Raji (cell line): ENCODE results near the gene PRKCH.

Experiments used
- POLR2A ChIP-seq: IDR thresholded peaks from 2 replicates; pipeline ENCODE4 v1.6.1; 2011; ENCODE audit warnings: low read depth, low read length, control low read depth; ENCODE audit not compliant: insufficient read depth

The PRKCH gene

GRCh38 chr14:61296719-61297502 lies 24.5 kb upstream of the PRKCH start:
- TF ChIP-seq POLR2A = no peak

GRCh38 chr14:61297581-61297980 lies 23.8 kb upstream of the PRKCH start:
- no peak for TF ChIP-seq POLR2A

- no peak for TF ChIP-seq POLR2A
These were observed 22.6 kb upstream of the PRKCH start for GRCh38 chr14:61298824-61299223.

GRCh38 chr14:61300209-61300608 lies 21.2 kb upstream of the PRKCH start:
- no peak for TF ChIP-seq POLR2A

- TF ChIP-seq POLR2A = no peak
These were observed 20.6 kb upstream of the PRKCH start for GRCh38 chr14:61300754-61301153.

GRCh38 chr14:61304688-61305087 lies 16.7 kb upstream of the PRKCH start:
- no peak for TF ChIP-seq POLR2A

GRCh38 chr14:61308198-61308597 lies 13.2 kb upstream of the PRKCH start:
- no peak for TF ChIP-seq POLR2A

GRCh38 chr14:61315313-61315712 lies 6.1 kb upstream of the PRKCH start:
- no peak for TF ChIP-seq POLR2A

GRCh38 chr14:61319086-61319485 lies 2.3 kb upstream of the PRKCH start:
- TF ChIP-seq POLR2A = no peak

- no peak for TF ChIP-seq POLR2A
These were observed 1.7 kb upstream of the PRKCH start for GRCh38 chr14:61319706-61320105.

GRCh38 chr14:61320806-61321384 lies 484 bp upstream of the PRKCH start:
- TF ChIP-seq POLR2A = no peak

- TF ChIP-seq POLR2A = no peak
These were observed 826 bp downstream of the PRKCH start for GRCh38 chr14:61322011-61322798.

- TF ChIP-seq POLR2A = no peak
These were observed 1.5 kb downstream of the PRKCH start for GRCh38 chr14:61322799-61323290.

- no peak for TF ChIP-seq POLR2A
These were observed 2.6 kb downstream of the PRKCH start for GRCh38 chr14:61323970-61324369.

- TF ChIP-seq POLR2A = no peak
These were observed 3.8 kb downstream of the PRKCH start for GRCh38 chr14:61325166-61325565.

- no peak for TF ChIP-seq POLR2A
These were observed 4.8 kb downstream of the PRKCH start for GRCh38 chr14:61326146-61326545.
